ENCODE data around the gene PIEZO2.

DNA sequence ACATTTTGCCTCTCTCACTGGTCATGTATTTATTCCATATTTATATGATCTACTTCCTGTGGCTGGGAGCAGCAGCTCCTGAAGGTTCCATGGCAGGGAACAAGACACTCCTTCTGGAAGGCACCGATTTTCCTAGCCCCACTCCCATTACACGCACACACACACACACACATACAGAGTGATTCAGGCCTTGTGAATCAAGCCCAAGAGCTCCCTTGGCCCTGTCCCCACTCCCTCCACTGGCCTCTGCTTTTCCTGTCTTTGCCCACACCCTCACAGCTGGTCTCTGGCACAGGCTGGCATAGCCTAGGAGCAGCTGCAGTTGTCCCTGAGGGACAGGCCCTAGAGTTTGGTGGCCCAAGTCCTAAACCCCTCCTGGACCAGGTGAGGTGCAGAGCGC lies 421.9 kb downstream of the PIEZO2 start:
- TF ChIP-seq POLR2A (IDR thresholded peaks at IDR 0.05) = no peak
- TF ChIP-seq CTCF (IDR thresholded peaks at IDR 0.05 in 8 of 11, conservative IDR thresholded peaks at IDR 0.05 in 3 of 11) = no peak

Data from spleen (tissue), 7 donors.